Sciatic nerve (tissue), 2 donors: ENCODE measurements around the gene CYBB. TPM values are rescaled to one million over a fixed set of nuclear protein-coding genes. Genes with fewer than 3 reads are reported as not detected.
A peak's percentile ranks its signal among the peaks of the same experiment; 100 is the strongest.
"Not testable (repeated sequence)": the region's sequence is repeated elsewhere in the genome, so short reads cannot be mapped to it uniquely, and the experiment has no call there.

Experiments used
- ATAC-seq: fragments of 200-7000 bp; cut with Tn5 transposase; one replicate; pipeline ENCODE4 v1.9.1; 2020; ENCODE audit warnings: mild to moderate bottlenecking, moderate library complexity
- DNase-seq: peaks from one replicate; pipeline ENCODE4 v3.0.0-alpha.2; 2020; ENCODE audit warnings: low spot score
- intact Hi-C: fragments of 100-400 bp; cut with DNase I; formaldehyde crosslinking; loops from one replicate; pipeline ENCODE4 v1.14.2; 2022
- total RNA-seq: library from RNA; stranded (reverse); fragmentation: NEBNext Ultra II Directional; extraction: Animal tissue kit (Norgen Biotek cat#: 25700); gene quantifications from one replicate; pipeline ENCODE4 v1.2.1, GENCODE V29; 2021
- donor health status: DM: no; HTN: no; CAD: no.
- donor health status: DM: no; HTN: no; CAD: no.

The CYBB gene
- 39.8 TPM for total RNA-seq

DNA sequence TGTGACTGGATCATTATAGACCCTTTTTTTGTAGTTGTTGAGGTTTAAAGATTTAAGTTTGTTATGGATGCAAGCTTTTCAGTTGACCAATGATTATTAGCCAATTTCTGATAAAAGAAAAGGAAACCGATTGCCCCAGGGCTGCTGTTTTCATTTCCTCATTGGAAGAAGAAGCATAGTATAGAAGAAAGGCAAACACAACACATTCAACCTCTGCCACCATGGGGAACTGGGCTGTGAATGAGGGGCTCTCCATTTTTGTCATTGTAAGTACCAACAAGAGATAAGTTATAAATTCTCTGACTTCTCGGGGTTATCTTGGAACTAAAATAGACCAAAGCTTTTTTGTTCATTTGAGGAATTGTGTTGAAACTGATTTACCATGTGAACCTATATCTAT lies at the start of gene CYBB:
Gene CYBB (plus strand): TSS at position 203 of the 400 bp plus-strand sequence. CDS start 19 bp downstream, at position 222.
- no peak for DNase-seq
- intact Hi-C loops = no loop called here
- no peak for ATAC-seq

DNA sequence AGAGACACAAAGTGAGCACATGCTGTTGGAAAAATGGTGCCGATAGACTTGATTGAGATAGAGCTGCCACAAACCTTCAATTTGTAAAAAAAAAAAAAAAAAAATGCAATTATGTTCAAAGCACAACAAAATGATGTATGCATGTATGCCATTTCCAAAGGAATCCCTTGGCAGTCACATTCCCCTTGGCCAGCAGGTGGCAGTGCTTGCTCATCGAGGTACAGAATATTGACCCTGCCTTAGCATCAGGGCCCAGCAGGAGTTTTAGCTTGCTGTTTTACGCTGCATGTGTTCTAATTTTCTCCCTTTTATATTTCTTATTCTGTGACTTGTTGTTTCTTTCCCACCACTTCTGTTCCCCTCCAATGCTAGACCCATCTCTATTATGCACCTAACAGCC lies 34.5 kb upstream of the CYBB start:
- intact Hi-C loops = no loop called here
- DNase-seq (peak; percentile 88), ATAC-seq (peak; percentile 82)

- intact Hi-C loops = no loop called here
- ATAC-seq = no peak
- no peak for DNase-seq
Observed at GRCh38 chrX:37745835-37746217, 34.0 kb upstream of the CYBB start.

DNA sequence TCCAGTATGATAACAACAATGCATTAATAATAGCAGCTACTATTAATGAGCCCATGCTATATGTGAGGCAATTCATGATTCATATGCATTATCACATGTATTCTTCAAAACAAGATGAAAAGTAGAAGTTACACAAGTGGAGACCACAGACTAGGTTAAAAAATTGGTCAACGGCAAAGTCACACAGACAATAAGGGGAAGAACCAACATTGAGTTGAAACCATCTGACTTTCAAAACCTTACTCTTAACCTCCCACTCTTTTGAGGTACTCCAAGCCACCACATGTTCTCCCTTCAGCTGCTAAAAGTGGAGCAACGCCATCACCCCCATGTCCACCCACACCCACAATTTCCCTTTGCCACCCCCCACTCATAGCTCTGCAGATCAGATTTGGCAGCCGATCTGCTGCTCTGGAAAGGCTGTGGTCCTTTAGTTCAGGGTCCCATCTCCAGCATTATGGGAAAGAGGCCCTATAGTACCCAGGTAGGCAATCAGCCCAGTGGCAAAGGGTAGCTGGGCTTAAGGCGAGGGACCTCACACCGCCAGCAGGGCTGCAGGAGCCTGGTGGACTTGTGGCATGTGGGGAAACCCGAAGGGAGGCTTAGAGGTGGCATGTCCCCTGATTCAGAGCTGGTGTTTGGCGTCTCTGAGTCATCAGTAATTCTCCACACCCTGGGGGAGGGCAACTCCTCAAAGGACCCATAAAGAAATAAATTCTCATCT lies 33.5 kb upstream of the CYBB start:
- DNase-seq (no peak), ATAC-seq (peak; percentile 13)
- intact Hi-C loops = no loop called here

GRCh38 chrX:37746951-37747350 lies 32.9 kb upstream of the CYBB start:
- no peak for ATAC-seq
- intact Hi-C loops = no loop called here
- DNase-seq = no peak

DNA sequence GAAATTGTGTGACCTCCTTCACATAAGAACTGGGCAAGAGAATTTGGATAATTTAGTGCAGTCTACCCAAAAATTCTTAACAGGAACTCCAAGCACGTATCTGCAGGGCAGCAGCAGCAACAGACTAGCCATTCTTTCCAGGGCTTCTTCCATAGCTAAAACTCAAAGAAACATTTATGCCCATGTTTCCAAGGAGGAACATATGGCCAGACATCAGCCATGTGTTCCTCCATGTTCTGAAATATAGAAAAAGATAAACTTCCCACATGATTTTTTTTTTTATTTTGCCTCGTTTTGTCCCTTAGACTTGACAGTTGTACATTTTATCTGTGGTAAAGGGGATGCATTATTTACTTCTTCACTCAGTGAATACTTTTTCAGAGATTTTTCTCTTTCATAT lies 27.6 kb upstream of the CYBB start:
- ATAC-seq = no peak
- intact Hi-C loops = no loop called here

GRCh38 chrX:37752936-37753335 lies 26.9 kb upstream of the CYBB start:
- no peak for ATAC-seq
- no peak for DNase-seq
- intact Hi-C loops = no loop called here

More for the DNA sequence above, 27.6 kb upstream of the CYBB start:
- no peak for DNase-seq

DNA sequence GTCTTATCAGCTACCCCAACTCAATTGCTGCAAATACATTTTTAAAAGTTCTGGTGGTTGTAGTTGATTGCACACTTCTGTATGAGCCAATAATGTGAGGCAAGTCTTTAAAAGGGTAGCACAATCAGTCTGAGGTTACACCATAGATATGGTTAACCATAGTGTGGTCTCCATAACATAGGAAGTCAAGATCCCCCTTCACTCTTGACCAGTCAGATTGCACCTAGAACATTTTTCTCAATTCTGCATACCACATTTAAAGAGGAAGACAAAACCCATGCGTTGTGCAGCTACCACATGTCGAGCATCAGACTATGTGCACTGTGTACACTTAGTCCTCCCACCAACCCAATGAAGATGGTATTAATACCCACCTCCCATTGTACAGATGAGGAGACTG lies 26.5 kb upstream of the CYBB start:
- intact Hi-C loops = no loop called here
- DNase-seq (no peak), ATAC-seq (no peak)

DNA sequence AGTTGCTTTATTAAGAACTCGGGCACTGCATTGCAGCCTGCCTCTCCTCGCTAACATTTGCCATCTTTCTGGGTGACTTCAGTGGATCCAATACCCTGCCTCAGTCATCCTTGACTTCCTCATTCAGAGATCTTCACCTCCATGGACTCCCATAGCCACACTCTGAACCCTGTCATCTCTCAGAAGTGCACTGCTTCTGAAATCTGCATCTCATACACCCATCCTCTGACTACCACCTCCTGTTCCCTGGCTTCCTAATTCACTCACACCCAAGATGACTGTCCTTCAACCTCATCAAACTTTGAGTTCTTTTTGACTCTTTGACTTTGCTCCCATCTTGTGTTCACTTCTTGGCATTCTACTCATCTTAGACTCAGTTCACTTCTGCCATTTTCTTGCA lies 25.3 kb upstream of the CYBB start:
- intact Hi-C loops = no loop called here
- ATAC-seq = no peak
- DNase-seq = no peak

DNA sequence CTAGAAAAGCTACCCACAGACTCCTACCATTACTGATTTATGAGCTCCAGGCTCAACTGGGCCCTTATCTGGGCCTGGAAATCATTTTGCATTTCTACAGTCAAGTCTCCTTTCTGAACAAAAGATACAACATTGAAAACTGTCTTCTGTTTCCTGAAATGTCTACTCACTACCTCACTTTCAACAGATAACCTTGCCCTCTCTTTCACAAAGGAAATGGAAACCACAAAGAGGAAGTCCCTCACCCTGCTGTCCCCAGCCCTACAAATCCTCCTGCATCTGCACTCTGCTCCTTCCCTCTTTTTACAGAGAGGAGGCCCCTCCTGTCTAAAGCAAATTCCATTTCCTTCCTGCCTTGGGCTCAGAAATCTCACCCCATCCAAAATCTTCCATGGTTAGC lies 24.8 kb upstream of the CYBB start:
- intact Hi-C loops = no loop called here
- no peak for DNase-seq
- peak; percentile 63 for ATAC-seq

GRCh38 chrX:37757082-37757481 lies 22.8 kb upstream of the CYBB start:
- DNase-seq (no peak), ATAC-seq (no peak)
- intact Hi-C loops = no loop called here

GRCh38 chrX:37759351-37759750 lies 20.5 kb upstream of the CYBB start:
- intact Hi-C loops = no loop called here
- no peak for DNase-seq
- ATAC-seq = no peak

DNA sequence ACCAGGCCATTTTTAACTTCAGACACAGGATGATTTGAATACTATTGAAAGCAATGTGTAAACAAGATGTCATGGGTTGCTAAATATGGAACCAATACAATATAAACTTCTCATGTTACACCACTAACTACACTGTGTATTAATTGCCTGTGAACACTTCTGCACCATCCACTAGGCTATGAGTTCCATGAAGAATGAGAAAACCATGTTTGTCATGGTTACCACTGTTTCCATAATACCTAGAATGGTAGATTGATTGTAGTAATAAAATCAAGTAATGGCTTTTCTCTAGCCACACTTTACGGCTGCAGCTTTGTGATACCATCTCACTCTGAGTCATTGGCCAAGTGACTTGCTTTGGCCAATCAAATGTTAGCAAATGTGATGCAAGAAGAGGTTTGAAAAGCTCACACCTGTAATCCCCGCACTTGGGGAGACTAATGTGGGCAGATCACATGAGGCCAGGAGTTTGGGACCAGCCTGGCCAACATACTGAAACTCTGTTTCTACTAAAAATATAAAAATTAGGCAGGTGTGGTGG lies 19.9 kb upstream of the CYBB start:
- intact Hi-C loops = no loop called here
- no peak for DNase-seq
- no peak for ATAC-seq

DNA sequence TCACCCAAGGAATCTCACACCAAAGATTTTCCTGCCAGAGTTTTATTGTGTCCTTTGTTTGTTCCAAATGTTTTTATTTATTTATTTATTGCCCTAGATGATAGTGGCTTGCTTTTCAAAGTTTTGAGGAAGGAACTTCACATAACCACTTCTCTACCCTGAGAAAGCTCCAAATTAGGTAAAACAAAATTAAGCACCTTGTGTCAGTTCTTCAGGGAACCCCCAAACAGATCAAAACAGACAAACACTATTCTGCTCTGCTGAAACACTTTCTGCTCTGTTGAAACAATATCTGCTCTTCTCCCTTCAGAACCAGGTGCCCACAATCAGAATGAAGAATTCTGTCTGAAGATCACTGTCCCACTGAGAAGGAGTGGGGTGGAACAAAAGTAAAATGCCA lies 16.5 kb upstream of the CYBB start:
- DNase-seq (no peak), ATAC-seq (no peak)
- intact Hi-C loops = no loop called here

- DNase-seq = no peak
- intact Hi-C loops = no loop called here
- no peak for ATAC-seq
Observed at GRCh38 chrX:37765507-37765906, 14.4 kb upstream of the CYBB start.

DNA sequence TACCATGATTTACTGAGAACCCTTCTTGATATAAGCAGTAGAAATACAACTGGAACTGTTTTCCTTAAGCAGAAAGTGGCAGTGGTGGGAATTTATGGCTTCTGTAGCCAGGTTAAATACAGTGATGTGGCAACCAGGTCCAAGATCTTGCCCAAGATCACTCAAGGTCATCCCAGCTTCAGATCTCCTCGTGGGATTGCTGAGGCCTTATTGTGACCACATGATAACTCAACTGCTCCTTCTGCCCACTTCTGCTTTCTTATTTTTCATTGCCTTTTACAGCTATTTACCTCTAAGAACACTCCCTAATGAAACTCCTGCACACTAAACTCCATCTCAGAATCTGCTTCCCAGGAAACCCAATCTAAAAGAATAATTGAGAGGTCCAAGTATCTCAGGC lies 12.4 kb upstream of the CYBB start:
- no peak for ATAC-seq
- intact Hi-C loops = no loop called here
- no peak for DNase-seq

GRCh38 chrX:37768866-37769265 lies 11.0 kb upstream of the CYBB start:
- ATAC-seq, intact Hi-C loops, DNase-seq: not testable (repeated sequence)

DNA sequence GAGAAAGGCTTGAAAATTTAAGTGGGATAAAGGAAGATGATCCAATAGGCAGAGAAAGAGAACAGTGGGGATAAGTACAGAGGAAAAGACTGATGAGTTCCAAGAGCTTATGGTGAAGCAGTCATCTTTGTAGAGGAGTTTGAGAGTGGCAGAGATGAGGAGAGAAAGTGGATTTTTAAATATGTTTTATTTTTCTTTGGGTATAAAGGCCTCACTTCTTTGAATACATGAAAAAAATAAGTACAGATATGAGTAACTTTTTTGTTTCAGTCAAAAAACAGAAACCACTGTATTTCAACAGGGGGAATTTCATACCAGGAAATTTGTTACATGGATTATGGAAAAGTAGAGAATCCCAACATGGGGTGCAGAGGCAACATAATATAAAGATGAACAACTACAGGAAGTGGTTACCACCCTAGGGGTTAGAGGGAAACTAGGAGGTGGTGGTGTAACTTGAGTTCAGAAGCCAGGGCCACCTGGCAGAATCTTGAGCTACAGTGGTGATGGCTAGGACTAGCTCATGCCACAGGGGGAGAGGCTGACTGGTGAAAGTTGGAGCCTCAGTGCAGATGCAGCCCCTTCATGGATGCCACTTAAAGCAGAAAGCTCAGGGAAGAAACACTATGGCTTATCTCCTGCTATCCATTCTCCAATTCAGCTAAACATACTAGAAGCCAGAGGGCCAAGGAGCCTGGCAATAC lies 3.4 kb upstream of the CYBB start:
- DNase-seq = no peak
- ATAC-seq = no peak
- intact Hi-C loops = no loop called here

GRCh38 chrX:37776987-37777325 lies 2.9 kb upstream of the CYBB start:
- no peak for DNase-seq
- intact Hi-C loops = no loop called here
- ATAC-seq = no peak

DNA sequence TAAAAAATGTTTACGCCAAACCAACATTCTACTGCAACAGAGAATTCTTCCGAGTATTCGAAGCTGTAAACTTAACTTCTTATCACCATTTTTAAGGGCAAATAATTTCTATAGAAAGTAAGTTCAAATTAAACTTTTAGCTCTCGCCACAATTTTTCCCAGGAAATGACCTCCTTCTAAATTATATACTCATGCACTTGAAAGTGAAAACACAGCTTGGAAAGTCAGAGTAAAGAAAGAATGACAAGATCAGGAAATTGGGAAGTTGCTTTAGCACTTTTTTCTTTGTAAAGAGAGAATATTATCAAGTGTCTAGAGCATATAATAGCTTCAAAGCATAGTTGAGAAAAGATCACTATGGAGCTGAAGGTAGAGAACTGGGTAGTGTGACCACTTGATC lies 1.2 kb downstream of the CYBB start:
- intact Hi-C loops = no loop called here
- DNase-seq (no peak), ATAC-seq (no peak)

GRCh38 chrX:37781814-37782213 lies 2.0 kb downstream of the CYBB start:
- intact Hi-C loops = no loop called here
- DNase-seq (no peak), ATAC-seq (no peak)
